Astrocyte of the spinal cord (primary cell): ENCODE data around the gene MYCBP2.
"Not testable (repeated sequence)": the region's sequence is repeated elsewhere in the genome, so short reads cannot be mapped to it uniquely, and the experiment has no call there.

Experiments used
- DNase-seq: peaks from one replicate; pipeline ENCODE4 v3.0.0; 2011; ENCODE audit warnings: low read depth, low spot score
- H3K4me3 ChIP-seq: 2 replicates; pipeline ENCODE4 v1.5.1; 2011; ENCODE audit warnings: low read depth, mild to moderate bottlenecking, low read length, moderate library complexity
- in situ Hi-C: cut with HindIII; loops from 2 replicates; pipeline ENCODE4 v1.10.0; 2017; ENCODE audit warnings: low sequenced_read_pairs
- TF ChIP-seq, protein P1 (sequence below): IDR thresholded peaks from 2 replicates; pipeline ENCODE4 v1.5.1; 2012; ENCODE audit warnings: low read depth, mild to moderate bottlenecking, low read length, inconsistent platforms

MYCBP2 gene

DNA sequence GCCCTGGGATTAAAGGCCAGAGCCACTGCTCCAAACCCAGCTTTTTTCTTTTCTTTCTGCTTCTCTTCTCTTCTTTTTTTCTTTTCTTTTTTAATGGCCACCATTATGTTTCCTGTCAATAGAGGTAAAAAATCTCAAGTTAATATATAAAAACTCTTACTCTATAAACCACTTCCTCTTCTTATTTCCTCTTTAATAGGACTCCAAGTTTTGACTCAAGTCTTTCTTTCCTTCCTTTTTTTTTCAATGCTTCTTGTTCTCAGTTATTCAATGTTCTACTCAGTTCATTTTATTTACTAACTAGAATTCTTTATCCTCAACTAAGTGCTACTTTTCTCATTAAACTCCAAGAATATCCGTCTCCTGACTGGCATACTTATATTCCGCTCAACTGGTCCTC, 27.1 kb upstream of the MYCBP2 start:
- in situ Hi-C loops = no loop called here
- no peak for DNase-seq
- TF ChIP-seq, protein P1, sequence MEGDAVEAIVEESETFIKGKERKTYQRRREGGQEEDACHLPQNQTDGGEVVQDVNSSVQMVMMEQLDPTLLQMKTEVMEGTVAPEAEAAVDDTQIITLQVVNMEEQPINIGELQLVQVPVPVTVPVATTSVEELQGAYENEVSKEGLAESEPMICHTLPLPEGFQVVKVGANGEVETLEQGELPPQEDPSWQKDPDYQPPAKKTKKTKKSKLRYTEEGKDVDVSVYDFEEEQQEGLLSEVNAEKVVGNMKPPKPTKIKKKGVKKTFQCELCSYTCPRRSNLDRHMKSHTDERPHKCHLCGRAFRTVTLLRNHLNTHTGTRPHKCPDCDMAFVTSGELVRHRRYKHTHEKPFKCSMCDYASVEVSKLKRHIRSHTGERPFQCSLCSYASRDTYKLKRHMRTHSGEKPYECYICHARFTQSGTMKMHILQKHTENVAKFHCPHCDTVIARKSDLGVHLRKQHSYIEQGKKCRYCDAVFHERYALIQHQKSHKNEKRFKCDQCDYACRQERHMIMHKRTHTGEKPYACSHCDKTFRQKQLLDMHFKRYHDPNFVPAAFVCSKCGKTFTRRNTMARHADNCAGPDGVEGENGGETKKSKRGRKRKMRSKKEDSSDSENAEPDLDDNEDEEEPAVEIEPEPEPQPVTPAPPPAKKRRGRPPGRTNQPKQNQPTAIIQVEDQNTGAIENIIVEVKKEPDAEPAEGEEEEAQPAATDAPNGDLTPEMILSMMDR = no peak
- no peak overlapping the region for H3K4me3 ChIP-seq

DNA sequence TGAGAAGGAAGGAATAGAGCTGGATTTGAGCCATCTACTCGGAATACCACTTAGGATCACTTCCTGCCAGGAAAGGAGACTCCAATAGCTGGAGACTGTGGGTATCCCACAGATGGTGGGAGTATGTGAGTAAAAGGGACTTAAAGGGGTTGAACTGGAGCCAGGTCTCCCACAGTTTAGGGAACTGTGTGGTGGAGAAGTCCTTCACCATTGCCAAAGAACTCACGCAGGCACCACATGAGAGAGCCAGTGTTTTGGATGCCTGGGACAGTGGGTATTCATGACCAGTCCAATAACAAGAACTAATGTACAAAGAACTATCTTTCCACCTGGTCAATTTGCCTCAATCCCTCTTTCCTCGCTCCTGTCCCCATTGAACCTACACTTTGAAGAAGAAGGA, 24.4 kb upstream of the MYCBP2 start:
- TF ChIP-seq, protein P1 = no peak
- no peak overlapping the region for H3K4me3 ChIP-seq
- in situ Hi-C loops = no loop called here
- DNase-seq = no peak

- no peak overlapping the region for H3K4me3 ChIP-seq
- in situ Hi-C loops = no loop called here
- DNase-seq = no peak
- TF ChIP-seq, protein P1 = no peak
Observed at GRCh38 chr13:77350811-77351210, 23.9 kb upstream of the MYCBP2 start.

GRCh38 chr13:77349365-77349764, 22.5 kb upstream of the MYCBP2 start:
- no peak overlapping the region for H3K4me3 ChIP-seq
- TF ChIP-seq, protein P1 = no peak
- in situ Hi-C loops = no loop called here
- no peak for DNase-seq

GRCh38 chr13:77347351-77347750, 20.5 kb upstream of the MYCBP2 start:
- DNase-seq, in situ Hi-C loops, H3K4me3 ChIP-seq: not testable (repeated sequence)

DNA sequence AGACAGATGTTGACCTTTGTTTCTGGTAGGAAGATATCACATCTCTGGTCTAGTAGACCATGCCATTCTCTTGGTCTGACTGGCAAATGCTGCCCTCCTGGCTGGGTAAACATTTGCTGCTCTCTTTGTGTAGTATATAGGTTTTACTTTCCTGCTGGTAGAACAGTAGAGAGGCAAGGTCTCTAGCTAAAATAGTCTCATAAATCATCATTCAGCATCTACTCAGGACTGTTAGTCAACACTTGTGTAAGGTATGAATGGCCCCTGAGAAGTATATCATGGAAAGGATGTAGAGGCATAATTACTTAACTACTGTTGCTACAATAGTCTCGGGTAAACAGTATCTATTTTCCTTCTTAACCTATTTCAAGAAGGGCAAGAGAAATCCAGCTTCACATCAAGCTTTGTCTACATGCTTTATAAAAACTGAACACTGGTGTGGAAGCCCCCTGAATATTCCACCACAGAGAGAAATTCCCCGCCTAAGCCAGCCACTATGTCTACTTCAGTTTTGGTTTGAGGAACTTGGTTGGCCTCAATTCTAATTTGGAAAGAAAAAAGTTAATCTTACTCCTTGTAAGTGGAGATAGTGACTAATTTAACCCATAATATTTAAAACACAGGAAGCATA, 18.4 kb upstream of the MYCBP2 start:
- in situ Hi-C loops = no loop called here
- no peak overlapping the region for H3K4me3 ChIP-seq
- TF ChIP-seq, protein P1 = no peak
- no peak for DNase-seq

DNA sequence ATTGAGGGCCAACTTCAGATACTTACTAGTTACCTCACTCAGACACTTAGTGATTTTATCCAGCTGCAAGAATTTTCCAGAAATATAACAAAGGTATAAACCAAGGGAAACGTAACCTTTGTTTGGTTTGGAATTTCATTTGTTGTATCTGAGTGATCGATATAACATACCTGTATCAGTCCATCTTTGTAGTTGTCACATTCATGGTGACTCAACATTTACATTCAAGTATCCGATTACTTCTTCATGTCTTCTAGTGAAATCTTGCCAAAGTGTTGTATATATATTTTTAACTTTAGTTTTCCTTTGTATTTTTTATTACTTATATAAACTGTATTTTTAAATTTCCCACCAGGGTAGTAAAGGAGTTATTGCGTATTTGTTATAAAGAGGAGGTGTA, 16.9 kb upstream of the MYCBP2 start:
- in situ Hi-C loops = no loop called here
- DNase-seq = no peak
- H3K4me3 ChIP-seq = no peak overlapping the region
- TF ChIP-seq, protein P1 = no peak
